ENCODE results near the gene TMIGD2.

Gene TMIGD2

DNA sequence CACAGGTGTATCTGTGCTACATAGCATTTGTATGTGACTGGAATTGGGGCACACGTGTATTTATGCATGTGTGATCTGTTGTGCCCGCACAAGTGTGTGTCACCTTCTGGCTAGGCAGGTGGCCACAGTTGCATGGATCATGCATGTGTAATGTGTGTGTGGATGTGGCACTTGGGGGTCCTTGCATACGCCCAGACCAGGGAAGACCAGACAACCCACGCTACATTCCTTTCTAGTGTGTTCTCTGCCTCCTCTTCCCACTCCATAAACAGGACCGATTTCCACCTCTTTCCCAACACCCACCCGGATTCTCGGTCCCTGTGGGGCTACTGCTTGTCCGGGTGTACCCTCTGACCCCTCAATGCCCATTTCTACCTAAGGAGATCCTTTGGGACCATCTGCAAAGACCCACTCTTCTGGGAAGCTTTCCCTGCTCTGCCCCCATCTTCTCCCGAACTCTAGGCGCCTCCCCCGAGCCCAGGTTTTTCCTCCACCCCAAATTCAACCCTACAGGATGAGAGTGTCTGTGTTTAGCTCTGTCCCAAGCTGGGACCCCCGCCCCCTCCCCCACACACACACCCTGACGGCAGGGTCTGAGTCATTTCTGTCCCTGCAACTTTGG lies 24.1 kb upstream of the TMIGD2 start:
- no peak for DNase-seq

DNA sequence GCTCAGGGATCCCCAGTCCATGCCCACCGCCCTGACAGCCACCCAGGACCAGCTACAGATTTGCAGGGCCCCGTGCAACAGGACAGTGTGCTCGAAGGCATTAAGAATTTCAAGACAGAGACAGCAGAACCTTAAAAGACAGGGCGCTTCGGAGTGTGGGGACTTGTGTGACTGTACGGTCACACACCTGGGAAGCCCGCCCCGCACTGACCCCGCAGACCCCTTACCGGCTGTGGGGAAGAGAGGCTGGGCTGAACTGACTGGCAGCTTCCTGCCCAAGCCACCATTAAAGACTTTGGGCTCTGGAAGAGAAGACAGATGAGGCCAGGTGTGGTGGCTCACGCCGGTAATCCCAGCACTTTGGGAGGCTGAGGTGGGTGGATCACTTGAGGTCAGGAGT lies 22.0 kb upstream of the TMIGD2 start:
- DNase-seq = no peak

DNA sequence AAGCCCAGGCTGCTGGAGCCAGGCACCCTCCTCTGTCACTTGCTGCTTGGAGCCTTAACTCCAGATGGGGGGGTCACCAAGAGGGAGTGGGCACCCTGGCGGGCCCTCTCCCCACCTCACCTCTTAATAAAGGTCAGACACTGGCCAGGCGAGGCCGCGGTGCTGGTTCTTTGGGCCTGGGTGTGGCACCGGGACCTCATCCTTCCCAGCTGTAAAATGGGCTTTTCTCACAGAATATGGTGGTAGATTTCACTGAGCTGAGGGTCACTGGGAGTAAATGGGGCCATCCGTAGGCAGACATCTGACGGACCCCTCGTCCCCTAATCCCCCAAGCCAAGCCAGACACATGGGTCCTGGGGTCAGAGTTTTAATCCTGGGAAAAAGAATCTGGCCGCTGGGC lies 21.5 kb upstream of the TMIGD2 start:
- DNase-seq = no peak

DNA sequence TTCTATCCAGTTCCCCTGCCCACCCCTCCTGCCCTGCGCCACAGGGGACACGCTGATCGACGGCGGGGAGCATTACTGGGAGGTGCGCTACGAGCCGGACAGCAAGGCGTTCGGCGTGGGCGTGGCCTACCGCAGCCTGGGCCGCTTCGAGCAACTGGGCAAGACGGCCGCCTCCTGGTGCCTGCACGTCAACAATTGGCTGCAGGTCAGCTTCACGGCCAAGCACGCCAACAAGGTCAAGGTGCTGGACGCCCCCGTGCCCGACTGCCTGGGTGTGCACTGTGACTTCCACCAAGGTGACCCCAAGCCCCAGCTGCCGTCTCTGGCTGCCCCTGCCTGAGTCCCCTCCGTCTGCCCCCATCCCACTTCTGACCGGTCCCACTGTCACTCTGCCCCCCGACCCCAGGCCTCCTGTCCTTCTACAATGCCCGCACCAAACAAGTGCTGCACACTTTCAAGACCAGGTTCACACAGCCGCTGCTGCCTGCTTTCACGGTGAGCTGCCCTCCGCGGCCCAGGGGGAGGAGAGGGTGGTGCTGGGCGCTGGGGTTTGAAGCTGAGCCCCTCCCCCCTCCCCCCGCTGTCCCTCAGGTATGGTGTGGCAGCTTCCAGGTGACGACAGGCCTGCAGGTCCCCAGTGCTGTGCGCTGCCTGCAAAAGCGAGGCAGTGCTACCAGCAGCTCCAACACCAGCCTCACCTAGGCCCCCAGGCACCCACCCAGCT lies 20.9 kb upstream of the TMIGD2 start:
- DNase-seq = no peak

DNA sequence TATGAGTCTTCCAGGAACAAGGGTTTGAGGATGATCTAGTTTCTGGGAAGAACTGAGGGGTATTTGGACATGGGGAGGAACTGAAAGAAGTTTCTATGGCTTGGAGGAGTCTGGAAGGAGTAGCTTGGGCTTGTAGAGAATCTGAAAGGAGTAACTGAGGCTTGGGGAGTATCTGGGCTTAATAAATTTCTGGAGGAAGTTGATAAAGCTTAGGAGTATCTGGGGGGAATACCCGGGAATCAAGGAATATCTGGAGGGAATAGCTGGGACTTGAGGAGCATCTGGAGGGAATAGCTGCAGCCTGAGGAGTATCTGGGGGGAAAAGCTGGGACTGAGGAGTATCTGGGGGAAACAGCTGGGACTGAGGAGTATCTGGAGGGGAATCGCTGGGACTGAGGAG lies 18.2 kb upstream of the TMIGD2 start:
- no peak for DNase-seq

DNA sequence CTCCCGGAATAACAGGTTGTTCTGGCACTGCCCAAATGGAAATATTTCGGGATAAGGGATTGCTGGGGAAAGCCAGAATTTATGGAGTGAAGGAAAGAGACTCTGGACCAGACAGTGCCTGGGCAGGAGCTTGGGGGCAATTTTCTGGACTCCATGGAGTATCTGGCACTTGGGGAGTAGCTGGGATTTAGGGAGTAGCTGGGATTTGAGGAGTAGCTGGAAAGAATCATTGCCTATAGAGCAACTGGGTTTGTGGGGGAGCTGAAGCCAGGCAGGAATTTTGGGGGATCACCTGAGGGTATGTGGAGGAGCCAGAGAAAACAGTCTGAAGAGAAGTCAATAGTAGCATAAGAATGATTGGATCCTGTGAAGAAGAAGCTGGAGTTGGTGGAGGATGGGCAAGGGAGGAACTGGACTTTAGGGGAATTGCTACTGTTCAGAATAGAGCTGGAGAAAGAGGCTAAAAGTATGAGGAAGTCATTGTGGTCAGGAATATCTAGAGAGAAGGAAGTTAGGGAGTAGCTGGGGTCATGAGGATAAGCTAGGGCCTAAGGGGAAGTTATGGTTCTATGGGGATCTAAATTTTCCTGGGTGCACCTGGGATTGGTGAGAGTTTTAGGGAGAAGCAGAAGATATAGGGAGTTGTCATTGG lies 17.0 kb upstream of the TMIGD2 start:
- DNase-seq = no peak

DNA sequence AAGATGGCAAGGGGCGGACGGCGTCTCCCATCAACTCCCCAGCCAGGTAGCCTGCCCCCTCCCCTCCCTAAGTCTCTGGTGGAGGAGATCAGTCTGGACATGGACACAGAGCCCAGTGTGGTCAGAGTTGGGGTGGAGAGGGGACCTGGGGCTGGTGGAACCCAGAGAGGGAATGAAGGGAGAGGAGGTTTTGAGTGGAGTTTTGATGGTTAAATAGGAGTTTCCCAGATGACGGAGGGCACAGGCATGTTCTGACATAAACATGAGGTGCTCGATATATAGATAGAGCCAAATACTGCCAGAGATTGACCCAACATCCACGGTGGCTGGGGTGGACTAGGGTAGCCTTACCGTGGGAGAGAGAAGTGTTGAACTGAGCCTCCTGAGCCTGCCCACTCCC lies 16.3 kb upstream of the TMIGD2 start:
- no peak for DNase-seq

DNA sequence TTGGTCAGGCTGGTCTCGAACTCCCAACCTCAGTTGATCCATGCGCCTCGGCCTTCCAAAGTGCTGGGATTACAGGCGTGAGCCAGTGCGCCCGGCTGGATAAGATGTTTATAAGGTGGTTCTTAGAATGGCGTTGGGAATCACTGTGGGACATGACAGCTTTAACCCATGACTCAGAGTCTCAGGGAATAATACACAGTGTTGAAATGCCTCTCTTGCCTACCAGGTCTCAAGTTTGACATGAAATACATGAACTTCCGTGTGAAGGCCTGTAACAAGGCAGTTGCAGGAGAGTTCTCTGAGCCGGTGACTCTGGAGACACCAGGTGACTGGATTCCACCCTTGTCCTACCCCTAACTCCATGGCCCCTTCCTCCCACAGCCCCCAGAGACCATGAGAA lies 14.8 kb upstream of the TMIGD2 start:
- DNase-seq = no peak

DNA sequence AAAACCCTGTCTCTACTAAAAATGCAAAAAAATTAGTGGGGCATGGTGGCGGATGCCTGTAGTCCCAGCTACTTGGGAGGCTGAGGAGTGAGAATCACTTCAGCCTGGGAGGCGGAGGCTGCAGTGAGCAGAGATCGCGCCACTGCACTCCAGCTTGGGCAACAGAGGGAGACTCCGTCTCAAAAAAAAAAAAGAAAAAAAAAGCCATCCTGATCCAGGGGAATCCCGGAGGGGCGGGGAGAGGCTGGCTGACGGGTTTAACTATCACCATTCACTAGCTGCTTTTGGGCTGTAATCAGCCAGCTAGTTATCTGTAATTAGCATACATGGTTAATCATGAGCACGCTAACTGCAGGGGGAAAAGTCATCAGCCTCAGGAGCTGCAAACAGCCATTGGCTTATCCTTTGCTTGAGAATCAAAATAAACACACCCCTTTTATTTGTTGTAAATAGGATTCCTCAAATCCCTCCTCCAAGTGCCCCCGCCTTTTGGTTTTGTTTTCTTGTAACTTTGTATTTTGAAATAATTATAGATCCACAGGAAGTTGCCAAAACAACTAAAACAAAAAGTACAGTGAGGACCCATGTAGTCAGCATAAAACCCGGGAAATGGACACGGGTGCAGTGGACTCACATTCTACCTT lies 11.8 kb upstream of the TMIGD2 start:
- DNase-seq = no peak

DNA sequence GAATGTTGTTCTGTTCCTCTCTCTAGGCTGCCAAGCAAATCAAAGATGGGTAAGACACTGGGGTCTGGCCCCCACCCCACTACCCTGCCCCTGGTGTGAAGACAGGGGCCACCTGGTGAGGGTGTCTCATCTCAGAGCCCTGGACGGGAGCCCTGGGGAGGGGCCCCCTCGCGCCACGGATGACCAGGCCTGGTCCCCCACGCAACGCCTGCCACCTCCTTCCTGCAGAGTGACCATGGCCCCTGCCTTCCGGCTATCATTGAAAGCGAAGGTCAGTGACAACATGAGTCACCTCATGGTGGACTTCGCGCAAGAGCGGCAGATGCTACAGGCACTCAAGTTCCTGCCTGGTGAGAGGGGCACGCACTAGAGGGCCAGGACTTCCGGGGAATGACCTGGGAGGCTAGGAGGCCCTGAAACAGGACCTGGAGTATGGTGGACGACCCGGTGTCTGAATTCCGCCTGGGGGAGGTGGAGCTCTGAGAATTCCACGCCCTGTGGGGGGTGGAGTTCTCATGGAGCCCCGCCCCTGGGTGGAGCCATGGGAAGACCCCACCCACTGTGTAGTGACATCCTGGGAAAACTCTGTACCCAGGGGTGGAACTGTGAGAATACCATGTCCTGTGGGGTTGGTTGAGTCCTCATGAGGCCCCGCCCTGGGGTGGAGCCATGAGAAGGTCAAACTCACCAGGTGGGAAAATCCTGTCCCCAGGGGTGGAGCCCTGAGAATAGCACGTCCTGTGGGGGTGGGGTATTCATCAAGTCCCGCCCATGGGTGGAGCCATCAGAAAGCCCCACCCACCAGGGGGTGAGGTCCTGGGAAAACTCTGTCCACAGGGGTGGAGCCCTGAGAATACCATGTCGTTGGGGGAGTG lies 8.3 kb upstream of the TMIGD2 start:
- no peak for DNase-seq

DNA sequence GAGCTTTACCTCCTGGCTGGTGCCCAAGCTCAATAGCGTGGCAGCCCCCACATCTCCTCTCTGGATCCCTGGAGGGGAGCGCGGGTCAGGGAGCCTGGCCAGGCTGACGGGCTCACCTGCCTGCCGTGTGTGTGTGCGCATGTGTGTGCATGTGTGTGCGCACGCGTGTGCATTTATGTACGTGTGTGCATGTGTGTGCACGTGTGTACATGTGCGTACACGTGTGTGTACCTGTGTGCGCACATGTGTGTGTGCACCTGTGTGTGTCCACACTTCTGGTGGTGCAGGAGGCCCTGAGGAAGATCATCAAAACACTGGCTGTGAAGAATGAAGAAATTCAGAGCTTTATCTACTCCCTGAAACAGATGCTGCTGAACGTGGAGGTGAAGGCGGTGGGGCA lies 3.5 kb upstream of the TMIGD2 start:
- no peak for DNase-seq

DNA sequence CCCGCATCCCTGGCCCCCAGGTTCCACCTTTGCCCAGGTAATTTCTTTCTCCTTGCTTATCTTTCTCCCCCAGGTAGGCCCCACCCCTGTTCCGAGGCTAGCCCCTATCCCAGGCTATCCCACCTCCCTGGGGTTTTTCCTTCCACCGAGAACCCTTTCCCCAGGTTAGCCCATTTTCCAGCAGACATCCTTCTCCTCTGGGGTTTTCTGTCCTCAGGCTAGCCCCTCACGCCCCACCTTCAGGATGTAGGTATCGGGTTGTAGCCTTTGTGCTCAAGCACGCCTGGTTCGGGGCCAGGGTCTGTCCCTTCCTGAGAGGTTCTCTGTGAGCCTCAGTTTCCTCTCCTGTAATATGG lies 3.0 kb upstream of the TMIGD2 start:
- no peak for DNase-seq

DNA sequence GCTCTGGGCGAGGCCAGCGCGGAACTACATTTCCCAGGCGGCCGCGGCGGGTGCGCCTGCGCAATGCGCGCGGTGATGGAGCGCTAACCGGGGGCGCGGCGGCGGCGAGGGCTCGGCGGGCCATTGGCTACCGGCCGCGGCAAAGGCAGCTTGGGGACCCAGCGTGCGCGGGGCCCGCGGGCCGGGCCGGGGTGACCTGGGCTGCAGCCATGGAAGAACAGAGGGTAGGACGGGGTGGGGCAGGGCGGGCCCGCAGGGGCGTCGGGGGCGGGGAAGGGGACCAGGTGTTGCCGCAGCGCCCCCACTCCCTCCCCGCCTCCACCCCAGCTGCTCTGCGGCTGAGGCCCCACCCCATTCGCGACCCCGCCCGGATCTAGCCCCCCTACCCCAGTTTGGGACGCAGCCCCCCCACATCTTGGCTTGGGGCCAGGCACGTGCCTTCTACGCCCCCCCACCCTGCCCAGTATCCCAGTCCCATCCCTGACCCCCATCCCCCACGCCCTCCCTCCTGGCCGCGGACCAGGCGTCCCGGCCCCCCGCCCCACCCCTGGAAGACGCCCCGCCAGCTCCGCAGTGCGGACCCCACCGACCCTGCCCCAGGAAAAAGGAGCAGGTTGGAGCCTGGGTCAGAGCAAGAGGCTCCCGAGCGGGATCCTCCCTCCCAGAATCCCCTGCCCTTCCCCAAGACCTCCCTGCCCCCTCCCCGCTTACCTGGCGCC lies 2.5 kb upstream of the TMIGD2 start, which contains the start of gene FSD1:
FSD1 (plus strand) TSS at position 61 of the 719 bp plus-strand sequence; CDS start at position 210, 149 bp downstream.
- DNase-seq = no peak

DNA sequence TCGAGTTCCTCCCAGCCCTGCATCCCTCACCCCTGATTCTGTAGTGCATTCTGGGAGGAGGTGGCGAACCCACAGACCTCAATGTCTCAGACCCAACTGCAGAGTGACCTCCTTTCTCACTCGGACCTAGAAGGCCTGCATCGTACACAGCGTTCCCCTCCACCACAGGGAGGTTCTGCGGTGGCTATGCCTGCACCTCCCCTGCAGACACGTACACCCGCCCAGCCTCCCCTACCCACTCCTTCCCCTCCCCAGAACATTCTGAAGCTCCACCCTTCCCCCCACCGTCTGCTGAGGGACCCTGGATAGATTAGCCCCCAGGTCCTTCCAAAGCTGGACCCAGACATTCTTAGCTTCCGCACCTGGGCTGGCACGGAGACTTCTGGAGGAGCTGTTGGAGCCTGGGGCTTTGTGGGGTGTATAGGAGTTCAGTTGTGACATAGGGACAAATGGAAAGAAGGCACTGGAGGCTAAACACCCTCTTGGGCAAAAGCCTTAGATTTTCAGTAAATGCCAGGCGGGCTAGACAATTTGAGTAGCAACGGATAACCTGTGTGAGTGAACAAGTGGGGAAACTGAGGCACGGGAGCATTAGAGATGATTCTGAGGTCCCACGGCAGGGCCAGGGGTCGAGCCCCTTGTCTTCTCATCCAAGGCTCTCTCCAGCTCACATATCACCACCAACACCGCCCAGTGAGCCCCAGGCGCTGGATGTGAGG lies 1.8 kb upstream of the TMIGD2 start:
- no peak for DNase-seq

DNA sequence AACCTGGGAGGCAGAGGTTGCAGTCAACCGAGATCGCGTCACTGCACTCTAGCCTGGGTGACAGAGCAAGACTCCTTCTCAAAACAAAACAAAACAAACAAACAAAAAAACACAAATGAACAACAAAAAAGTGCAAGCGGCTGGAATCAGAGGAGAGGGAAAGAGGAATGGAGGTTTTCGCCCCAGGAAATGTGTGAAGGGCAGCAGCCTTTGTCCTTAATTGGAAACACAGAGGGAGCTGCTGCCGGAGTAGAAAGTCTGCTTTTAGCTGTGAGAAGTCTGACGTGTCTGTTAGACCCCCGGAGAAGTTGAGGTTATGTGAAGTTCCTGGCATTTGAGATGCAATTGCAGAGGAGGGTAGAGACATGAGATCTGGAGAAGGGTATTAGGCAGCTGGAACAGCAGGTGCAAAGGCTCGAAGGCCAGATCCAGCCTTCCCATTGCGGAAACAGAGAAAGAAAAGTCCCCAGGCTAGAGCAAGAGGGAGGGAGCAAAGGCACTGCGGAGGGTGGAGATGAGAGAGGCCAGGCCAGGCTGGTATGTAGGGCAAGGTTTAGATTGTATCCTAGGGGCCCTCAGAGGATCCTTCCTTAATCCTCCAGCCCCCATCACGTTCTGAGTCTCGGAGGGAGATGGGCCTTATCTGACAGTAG lies 473 bp downstream of the TMIGD2 start:
- no peak for DNase-seq

DNA sequence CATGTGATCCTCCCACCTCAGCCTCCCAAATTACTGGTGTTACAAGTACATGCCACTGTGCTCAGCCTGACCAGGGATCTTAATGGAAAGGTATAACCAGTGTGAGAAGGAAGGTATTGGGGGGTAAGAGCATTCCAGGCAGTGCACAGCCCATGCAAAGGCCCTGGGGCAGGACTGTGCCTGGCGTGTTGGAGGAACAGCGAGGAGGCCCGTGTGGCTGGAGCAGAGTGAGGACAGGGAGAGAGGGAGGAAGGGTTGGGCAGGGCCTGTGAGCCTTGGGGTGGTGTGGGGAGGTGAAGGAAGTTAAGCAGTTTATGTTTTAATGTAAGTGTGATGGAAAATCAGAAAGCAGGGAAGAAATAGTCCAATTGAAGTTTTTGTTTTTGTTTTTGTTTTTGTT lies 1.6 kb downstream of the TMIGD2 start:
- no peak for DNase-seq

DNA sequence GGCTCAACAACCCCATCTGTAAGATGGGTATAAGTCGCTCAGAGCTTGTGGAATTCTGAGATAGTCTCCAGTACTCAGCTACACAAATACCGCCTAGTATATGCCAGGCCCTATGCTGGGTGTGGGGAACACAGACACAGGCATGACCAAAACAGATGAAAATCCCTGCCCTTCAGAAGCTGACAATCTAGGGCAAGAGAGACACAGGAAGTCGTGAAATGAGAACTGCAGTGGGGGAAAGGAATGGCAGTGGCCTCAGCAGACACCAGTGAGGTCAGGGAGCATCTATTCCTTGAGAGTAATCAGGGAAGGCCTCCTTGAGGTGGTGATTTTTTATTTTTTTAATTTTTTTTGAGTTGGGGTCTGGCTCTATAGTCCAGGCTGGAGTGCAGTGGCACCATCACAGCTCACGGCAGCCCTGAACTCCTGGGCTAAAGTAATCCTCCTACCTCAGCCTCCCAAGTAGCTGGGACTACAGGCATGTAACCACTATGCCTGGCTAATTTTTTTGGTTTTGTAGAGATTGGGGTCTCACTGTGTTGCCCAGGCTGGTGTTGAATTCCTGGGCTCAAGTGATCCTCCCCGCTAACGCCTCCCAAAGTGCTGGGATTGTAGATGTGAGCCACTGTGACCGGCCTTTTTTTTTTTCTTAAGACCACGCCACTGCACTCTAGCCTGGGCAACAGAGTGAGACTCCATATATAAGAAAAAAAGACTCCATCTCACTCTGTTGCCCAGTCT lies 3.2 kb downstream of the TMIGD2 start:
- no peak for DNase-seq

DNA sequence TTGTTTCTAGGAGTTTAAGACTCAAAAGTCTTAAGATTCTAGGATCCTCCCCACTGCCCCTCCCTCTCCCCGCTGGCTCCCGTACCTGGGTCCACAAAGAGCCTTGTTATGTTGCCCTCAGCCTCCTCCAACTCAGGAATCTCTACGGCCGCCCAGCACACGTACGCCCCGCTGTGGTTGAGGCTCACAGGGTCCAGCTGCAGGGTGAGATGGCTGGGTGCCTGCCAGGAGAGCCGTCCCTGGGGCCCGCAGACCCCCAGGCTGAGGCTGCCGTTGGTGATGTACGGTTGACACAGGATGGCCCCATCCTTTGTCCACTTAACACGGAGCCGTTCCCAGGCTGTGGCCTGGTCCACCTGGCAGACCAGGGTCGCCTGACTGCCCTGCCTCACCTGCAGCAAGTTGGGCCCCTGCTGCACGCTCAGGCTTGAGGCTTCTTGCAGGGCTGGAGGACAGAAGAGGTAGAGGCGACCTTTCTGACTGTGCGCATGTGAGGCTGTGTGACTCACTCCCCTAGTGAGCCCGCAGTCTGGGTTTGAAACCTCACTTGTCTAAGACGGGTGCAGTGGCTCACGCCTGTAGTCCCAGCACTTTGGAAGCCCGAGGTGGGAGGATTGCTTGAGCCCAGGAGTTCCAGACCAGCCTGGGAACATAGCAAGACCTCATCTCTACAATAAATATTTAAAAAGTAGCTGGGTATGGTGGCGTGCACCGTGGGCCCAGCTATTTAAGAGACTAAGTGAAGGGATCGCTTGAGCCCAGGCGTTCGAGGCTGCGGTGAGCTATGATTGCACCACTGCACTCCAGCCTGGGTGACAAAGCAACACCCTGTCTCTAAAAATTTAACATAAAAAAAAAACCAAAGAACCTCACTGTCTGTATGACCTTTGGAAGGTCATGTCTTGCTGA lies 4.0 kb downstream of the TMIGD2 start:
- DNase-seq = no peak

Data from cortex of kidney (tissue), 1 donor.